SH-SY5Y (cell line): ENCODE results near the gene GABPB1.

ENCODE experiments used
- GATA2 ChIP-seq: IDR thresholded peaks from 2 replicates; pipeline ENCODE4 v1.6.1; 2011; ENCODE audit warnings: mild to moderate bottlenecking, low read depth, low read length
- GATA3 ChIP-seq: IDR thresholded peaks from 2 replicates; pipeline ENCODE4 v1.6.1; 2011; ENCODE audit warnings: low read depth, mild to moderate bottlenecking, low read length, moderate library complexity

The GABPB1 gene

DNA sequence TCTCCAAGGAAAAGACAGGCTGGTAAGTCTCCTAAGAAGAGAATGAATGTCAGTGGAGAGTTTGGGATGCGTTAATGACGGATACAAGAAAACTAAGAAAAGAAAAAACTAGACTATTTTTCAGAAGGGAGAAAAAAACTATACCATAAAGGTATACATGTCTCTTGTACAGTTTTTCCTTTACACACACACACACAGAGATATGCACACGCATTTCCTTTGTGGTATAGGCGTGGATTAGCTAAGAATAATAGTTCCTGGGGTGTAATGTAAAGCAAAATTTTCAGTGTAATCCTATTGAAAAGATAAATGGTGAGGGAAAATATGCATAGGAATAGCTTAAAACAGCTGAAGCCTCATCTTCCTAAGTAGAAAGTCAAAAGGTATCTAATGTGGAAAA is 36.3 kb downstream of the GABPB1 start:
- TF ChIP-seq GATA2 (no peak), GATA3 (no peak)

DNA sequence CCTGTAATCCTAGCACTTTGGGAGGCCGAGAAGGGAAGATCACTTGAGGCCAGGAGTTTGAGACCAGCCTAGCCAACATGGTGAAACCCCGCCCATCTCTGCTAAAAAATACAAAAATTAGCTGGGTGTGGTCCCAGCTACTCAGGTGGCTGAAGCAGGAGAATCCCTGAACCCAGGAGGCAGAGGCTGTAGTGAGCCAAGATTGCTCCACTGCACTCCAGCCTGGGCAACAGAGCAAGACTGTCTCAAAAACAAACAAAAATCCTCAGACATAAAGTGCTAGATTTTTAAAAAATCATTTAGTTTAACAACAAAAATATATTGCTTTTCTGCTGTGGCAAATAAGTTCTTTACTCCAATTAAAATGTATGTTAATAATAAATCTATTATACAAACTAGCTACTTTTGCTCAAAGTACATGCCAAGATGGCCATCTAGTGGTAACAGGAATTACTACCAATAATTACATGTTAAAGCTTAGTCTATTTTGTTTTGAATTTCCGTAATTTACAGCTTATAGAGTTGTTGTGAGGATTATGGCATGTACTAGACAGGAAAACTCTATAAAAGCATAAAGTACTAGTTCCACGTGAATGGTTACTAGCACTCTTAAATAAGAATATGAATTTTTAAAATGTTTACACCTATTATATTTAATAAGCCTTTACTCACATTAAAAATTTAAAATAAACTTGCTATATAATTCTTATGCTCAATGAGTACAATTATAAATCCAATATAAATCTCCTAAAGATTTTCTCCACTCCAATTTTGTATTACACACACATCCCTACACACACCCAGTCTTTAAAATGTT is 39.0 kb downstream of the GABPB1 start:
- TF ChIP-seq GATA2 (no peak), GATA3 (no peak)

- TF ChIP-seq GATA2 (no peak), GATA3 (no peak)
Measured at GRCh38 chr15:50312636-50313035, 42.4 kb downstream of the GABPB1 start.

DNA sequence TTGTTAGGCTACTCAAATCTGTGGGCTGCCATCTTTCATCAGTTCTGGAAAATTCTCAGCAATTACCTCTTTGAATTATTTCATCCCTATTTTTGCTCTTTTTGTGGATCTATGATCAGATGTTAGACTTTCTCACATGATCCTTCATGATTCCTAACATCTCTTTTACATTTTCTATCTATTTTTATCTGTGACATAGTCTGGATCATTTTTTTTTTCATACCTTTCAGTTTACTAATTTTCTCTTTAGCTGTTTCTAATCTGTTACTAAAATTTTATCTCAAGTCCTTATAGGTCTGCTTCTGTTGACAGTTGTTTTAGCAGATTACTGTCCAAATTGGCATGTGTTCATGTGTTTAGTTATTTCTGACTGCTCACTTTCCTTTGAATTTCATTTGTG is 47.2 kb downstream of the GABPB1 start:
- TF ChIP-seq GATA3 (no peak), GATA2 (no peak)

- TF ChIP-seq GATA3 (no peak), GATA2 (no peak)
Measured at GRCh38 chr15:50304836-50305235, 50.2 kb downstream of the GABPB1 start.

GRCh38 chr15:50302581-50302980 is 52.4 kb downstream of the GABPB1 start:
- TF ChIP-seq GATA2 (no peak), GATA3 (no peak)

DNA sequence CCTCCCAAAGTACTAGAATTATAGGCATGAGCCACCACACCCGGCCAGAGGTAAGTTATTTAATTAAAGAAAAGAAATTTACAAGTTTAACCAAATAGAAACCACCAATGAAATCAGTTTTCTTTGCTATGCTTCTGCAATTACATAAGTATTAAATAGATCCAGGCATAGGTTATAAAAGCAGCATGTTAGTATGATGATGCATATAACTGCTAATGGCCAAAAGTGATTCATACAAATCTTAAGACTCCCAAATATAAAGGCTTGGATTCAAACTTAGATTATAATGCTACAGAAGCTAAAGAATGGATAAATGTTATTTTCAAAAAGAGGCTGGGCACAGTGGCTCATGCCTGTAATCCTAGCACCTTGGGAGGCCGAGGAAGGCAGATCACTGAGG is 56.7 kb downstream of the GABPB1 start:
- TF ChIP-seq GATA3 (no peak), GATA2 (no peak)

GRCh38 chr15:50295966-50296365 is 59.0 kb downstream of the GABPB1 start:
- TF ChIP-seq GATA2 (no peak), GATA3 (no peak)

GRCh38 chr15:50289749-50290148 is 65.2 kb downstream of the GABPB1 start:
- TF ChIP-seq GATA2: no peak
- no peak for TF ChIP-seq GATA3

DNA sequence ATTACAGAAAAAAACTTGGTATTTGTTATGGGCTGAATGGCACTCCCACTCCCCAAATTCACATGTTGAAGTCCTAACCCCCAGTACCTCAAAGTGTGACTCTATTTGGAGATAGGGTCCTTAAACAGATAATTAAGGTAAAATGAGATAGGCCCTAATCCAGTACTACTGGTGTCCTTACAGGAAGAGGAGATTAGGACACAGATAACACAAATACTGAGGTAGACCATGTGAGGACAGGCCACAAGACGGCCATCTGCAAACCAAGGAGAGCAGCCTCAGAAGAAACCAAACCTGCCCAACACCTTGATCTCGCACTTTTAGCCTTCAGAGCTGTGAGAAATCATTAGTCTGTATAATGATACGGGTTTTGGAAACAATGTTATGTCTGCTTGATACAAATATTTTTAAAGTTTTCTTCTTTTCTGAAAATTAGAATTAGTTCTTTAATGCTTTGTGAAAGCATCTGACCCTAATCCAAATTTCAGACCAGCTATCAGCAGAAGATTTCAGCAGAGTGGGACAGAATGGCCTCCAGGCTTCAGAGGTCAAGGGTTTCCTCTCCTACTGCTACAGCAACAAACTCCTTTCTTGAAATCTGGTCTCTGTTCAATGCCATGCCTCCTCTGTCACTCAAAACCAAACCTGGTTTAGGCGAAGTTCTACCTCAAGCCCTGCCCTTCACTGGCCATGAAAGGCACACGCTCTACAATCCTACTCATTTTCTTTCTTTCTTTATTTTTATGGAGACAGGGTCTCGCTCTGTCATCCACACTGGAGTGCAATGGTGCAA is 67.5 kb downstream of the GABPB1 start:
- TF ChIP-seq GATA3 (no peak), GATA2 (no peak)

DNA sequence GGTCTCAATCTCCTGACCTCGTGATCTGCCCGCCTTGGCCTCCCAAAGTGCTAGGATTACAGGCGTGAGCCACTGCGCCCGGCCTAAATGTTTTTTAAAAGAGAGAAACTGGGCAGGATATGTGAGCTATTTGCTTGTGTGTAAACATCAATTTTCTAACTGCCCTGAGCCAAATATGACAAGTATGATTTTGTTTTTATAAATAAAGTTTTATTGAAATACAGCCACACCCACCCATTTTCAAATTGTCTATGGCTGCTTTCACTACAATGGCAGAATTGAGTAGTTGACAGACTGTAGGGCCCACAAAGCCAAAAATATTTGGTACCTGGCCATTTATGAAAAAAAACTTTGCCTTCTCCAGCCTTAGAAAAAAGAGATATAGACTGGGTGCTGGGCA is 73.6 kb downstream of the GABPB1 start:
- TF ChIP-seq GATA3 (no peak), GATA2 (no peak)

GRCh38 chr15:50280271-50280670 is 74.7 kb downstream of the GABPB1 start:
- TF ChIP-seq GATA2 (no peak), GATA3 (no peak)

- TF ChIP-seq GATA2 (no peak), GATA3 (no peak)
Measured at GRCh38 chr15:50278496-50278895, 76.5 kb downstream of the GABPB1 start.

DNA sequence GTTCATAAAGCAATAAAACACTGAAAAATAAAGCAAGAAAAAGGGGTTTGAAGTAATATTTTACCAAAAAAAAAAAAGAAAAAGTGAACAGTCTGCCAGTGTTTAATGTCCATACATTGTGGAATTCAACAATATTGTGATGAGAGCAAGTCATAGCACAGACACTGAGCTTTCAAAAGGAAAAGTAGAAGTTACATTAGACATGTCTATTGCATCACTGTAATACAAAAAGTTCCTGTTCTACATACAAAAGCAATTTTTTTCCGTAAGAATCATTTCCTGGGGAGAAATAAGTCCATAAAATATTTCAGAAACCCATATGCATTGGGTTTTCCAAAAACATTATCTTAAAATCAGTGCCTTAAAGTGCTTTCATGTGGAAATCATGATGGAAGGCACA is 77.6 kb downstream of the GABPB1 start:
- TF ChIP-seq GATA2 (no peak), GATA3 (no peak)

GRCh38 chr15:50275908-50276307 is 79.1 kb downstream of the GABPB1 start:
- TF ChIP-seq GATA2 (no peak), GATA3 (no peak)
